GM12874 (cell line): ENCODE measurements around the gene COL25A1.

Experiments
- CTCF ChIP-seq: IDR thresholded peaks from 2 replicates; pipeline ENCODE4 v1.5.1; 2011; ENCODE audit warnings: low read depth, mild to moderate bottlenecking, control low read depth, low read length, moderate library complexity; ENCODE audit not compliant: insufficient read depth

COL25A1 gene

DNA sequence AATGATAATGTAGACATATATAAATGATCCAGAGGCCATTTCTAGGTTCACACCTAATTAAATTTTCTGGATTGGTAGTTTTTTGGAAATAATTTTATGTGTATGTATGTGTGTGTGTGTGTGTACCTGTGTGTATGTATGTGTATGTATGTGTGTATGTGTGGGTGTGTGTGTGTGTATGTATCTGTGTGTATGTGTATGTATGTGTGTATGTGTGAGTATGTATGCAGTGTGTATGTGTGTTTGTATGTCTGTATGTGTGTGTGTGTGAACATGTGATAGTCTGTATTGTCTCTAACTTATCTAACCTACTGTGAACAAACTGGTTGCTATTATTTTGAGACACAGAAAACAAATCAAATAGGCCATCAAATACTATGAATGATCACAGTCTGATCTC, 152.6 kb downstream of the COL25A1 start:
- TF ChIP-seq CTCF = no peak

DNA sequence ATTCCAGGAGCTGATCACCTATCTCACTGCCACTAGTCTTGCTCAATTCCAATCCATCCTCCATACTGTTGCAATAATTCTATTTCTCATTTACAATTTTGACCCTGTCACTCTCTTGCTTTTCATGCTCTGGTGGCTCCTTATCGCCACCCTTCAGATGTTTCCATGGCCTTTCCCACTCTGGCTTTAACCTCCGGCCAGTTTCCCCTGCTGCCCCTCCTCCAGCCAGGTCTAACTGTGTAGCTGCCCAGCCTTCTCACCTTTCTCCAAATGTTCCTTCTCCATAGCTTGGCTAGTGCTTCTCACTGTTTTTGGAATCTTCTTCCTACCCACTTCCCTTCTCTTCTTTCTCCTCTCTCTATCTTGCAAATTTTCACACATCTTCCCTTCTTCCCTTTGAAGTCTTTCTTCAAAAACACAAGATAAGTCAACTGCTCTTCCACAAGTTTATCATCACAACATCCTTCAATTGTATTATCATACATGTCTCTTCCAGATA, 153.8 kb downstream of the COL25A1 start:
- no peak for TF ChIP-seq CTCF

DNA sequence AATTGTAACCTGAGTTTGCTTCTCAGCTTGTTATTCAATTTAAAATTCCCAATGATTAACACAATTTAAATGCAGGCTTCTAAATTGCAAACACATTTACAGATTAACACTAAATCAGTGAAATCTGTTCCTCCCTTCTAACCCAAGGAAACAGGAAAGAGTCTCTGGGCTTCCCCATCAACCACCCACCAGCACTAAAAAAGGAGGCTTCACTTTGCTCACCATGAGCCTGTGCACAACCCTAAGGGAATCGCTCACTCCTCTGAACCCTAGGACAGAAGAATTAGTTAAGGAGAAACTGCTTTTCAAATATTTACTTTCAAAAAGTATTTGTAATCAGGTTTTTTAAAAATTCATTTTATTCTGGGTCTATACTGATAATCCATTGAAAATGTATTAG, 155.3 kb downstream of the COL25A1 start:
- TF ChIP-seq CTCF = no peak

- no peak for TF ChIP-seq CTCF
Measured at GRCh38 chr4:109146499-109146898, 156.0 kb downstream of the COL25A1 start.

DNA sequence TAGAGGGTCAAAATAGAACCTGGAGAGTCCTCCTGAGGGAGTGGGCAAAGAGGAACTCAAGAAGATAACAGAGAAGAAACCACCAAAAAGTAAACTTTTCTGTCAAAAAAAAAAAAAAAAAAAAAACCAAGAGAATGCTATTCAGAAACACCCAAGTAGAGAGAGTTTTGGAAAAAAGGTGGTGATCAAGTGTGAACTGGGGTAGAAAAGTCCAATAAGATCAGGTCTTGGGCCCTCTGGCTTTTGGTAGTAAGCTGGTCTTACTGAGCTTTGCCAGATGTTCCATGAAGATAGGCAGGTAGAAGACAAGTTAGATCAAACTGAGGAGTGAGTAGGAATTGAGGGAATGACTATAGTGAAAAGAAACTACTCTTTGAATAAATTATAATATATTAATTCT, 167.5 kb downstream of the COL25A1 start:
- no peak for TF ChIP-seq CTCF

DNA sequence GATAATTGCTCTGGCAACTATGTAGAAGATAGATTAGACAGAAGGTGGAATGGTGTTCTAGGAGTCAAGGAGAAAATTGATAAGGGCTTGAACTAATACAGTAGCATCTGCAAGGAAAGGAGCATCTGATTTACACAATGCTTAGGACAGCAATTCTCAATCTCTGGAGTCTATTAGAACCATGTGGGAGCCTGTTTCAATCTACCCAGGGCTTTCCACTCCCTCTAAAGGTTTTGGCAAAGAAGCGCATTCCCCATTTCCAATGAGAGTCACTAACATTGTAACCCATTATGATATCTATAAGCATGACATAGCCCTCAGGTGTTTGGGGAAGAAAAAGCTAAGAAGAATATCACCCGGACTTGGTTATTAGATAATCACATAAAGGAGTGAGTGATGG, 168.2 kb downstream of the COL25A1 start:
- TF ChIP-seq CTCF = no peak

DNA sequence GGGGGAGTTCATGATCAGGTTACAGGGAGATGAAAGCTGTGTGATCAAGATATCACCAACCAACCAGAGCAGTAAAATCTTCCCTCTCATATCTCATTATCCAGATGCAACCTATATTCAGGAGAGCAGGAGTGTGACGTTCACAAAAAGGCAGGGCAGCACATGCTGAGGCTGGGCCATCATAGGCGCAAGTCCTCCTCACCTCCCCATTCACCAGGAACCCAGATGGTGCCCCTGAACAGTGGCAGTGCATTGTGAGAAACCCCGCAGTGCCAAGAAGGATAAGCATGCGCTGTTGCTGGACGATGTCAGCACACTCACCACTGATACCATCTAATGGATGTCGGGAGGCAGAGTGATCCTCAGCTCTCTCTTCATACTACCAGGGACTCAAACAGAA, 170.9 kb downstream of the COL25A1 start:
- TF ChIP-seq CTCF = no peak

- TF ChIP-seq CTCF = no peak
Measured at GRCh38 chr4:109128589-109128988, 173.9 kb downstream of the COL25A1 start.
